Common myeloid progenitor, CD34-positive (primary cell): ENCODE measurements around the gene VSIG8.

Experiments used
- CTCF ChIA-PET: fragments of 350-600 bp; sonication (Branson Sonifier 250); formaldehyde crosslinking; loops from one replicate; lab custom pipeline; 2021; ENCODE audit warnings: antibody characterized with exemption; lab: Charles Lee
- POLR2A ChIA-PET: fragments of 350-600 bp; sonication (Branson Sonifier 250); formaldehyde crosslinking; loops from one replicate; lab custom pipeline; 2021; ENCODE audit warnings: antibody characterized with exemption; lab: Charles Lee
- DNase-seq, 3 donors: peaks; one replicate each; pipeline versions ENCODE4 v3.0.0 to v3.0.0-alpha.2; 2013
- H3K27ac ChIP-seq, 2 experiments: 1 replicate in 1 of 2; 2 replicates in 1 of 2; pipeline ENCODE4 v1.7.0; 2013; ENCODE audit warnings: inconsistent platforms in 2 of 2, low read length in 2 of 2, mild to moderate bottlenecking in 2 of 2, low read depth in 1 of 2, moderate library complexity in 1 of 2; ENCODE audit not compliant: severe bottlenecking in 2 of 2, insufficient read depth in 1 of 2, poor library complexity in 1 of 2
- H3K27me3 ChIP-seq, 5 experiments: replicated peaks in 2 of 5; 1 replicate in 3 of 5; 2 replicates in 2 of 5; pipeline versions ENCODE4 v1.6.1 to v1.7.0; 2013; ENCODE audit warnings: low read length in 4 of 5, mild to moderate bottlenecking in 2 of 5, moderate library complexity in 2 of 5, inconsistent platforms in 1 of 5; ENCODE audit not compliant: insufficient read depth in 5 of 5, control insufficient read depth in 4 of 5
- H3K36me3 ChIP-seq, 4 experiments: 1 replicate in 2 of 4; 2 replicates in 2 of 4; pipeline versions ENCODE4 v1.6.1 to v1.7.0; 2013; ENCODE audit warnings: low read length in 3 of 4, control low read depth in 1 of 4, mild to moderate bottlenecking in 1 of 4; ENCODE audit not compliant: control insufficient read depth in 4 of 4, insufficient read depth in 4 of 4
- H3K4me1 ChIP-seq, 4 experiments: 1 replicate in 3 of 4; 2 replicates in 1 of 4; pipeline versions ENCODE4 v1.6.1 to v1.7.1; 2013; ENCODE audit warnings: low read length in 3 of 4, mild to moderate bottlenecking in 3 of 4, control low read depth in 1 of 4, inconsistent platforms in 1 of 4, moderate library complexity in 1 of 4; ENCODE audit not compliant: control insufficient read depth in 4 of 4, insufficient read depth in 4 of 4; ENCODE audit errors: control extremely low read depth in 1 of 4
- H3K4me3 ChIP-seq, 7 experiments: 1 replicate in 4 of 7; 2 replicates in 3 of 7; pipeline versions ENCODE4 v1.5.1 to v1.7.0; 2013; ENCODE audit warnings: mild to moderate bottlenecking in 7 of 7, low read length in 6 of 7, moderate library complexity in 6 of 7, inconsistent platforms in 2 of 7, low read depth in 2 of 7, control low read depth in 1 of 7; ENCODE audit not compliant: insufficient read depth in 4 of 7, control insufficient read depth in 1 of 7; ENCODE audit errors: extremely low read depth in 1 of 7
- H3K9me3 ChIP-seq, 5 experiments: 1 replicate in 4 of 5; 2 replicates in 1 of 5; pipeline versions ENCODE4 v1.6.1 to v1.7.1; 2013; ENCODE audit warnings: low read length in 4 of 5, mild to moderate bottlenecking in 2 of 5, inconsistent platforms in 1 of 5, low read depth in 1 of 5, moderate library complexity in 1 of 5; ENCODE audit not compliant: control insufficient read depth in 4 of 5, insufficient read depth in 2 of 5; ENCODE audit errors: control extremely low read depth in 1 of 5
- WGBS: methylation state at CpG from one replicate; pipeline ENCODE4 v1.1.5; 2013; ENCODE audit not compliant: insufficient coverage; 5-methylcytosine and 5-hydroxymethylcytosine counted together

The VSIG8 gene

DNA sequence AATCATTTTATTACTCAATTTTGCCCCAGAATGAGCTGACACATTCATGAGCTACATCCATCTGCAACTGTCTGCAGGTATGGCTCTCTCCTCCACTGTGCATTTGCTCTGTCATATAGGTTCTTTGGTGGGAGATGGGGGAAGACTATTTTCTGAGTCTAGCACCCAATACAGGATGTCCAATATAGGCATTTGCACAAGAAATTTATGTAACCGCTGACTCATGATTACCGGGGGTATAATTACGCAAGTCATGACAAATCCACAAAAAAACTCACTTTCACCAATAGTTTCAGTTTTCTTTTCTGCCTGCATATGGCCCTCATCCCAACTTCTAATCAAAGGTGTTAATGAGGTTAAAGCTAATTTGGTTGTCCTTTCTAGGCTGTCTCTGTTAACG lies 17.5 kb upstream of the VSIG8 start:
- peak; percentile 71 to 89 (median 88) for DNase-seq

DNA sequence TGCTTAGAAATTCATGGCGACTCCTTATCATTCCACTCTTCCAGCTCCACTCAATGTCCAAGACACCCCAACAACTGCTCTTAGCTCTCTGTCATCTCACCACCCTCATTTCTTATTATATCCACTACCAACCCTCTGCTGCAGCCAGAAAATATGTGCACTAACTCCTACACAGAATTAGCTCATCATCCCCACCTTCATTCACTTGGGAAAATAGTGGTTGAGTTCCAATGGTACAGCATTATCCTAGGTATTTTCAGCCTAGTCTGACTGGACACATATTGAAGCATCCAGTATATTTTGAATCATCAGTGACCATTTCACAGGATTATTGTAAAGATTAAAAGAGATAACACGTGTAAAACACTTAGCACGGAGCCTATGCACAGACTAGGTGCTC lies 16.7 kb upstream of the VSIG8 start:
- Histone ChIP-seq H3K36me3 (no peaks in the 10 kb centered on the region), H3K4me1 (peaks cover 0 to 25% (median 13%) of the 10 kb centered on the region in 4 experiments), H3K27ac (no peak overlapping the region), H3K4me3 (no peak overlapping the region), H3K9me3 (no peaks in the 10 kb centered on the region), H3K27me3 (no peaks in the 10 kb centered on the region)
- DNase-seq = no peak
- ChIA-PET POLR2A (no interaction called here), CTCF (interaction anchor here (0.9 to 5.9 kb wide), 8 partner anchors 9 to 129 kb away, joined by 3 to 57 read pairs (median 4); no protein-coding TSS in a partner anchor)
- WGBS = 92% methylated on average over 1 of the region's 3 CpGs

More for the DNA sequence above, 17.5 kb upstream of the VSIG8 start:
- Histone ChIP-seq H3K27me3 (no peaks in the 10 kb centered on the region), H3K36me3 (no peaks in the 10 kb centered on the region), H3K4me1 (peaks cover 0 to 25% (median 13%) of the 10 kb centered on the region in 4 experiments), H3K9me3 (no peaks in the 10 kb centered on the region), H3K27ac (no peak overlapping the region), H3K4me3 (no peak overlapping the region)
- ChIA-PET POLR2A (no interaction called here), CTCF (interaction anchor here (1.0 to 5.9 kb wide), 10 partner anchors 10 to 124 kb away, joined by 3 to 57 read pairs (median 4); partner anchors contain the start of gene FCRL6)
- WGBS = 7% methylated on average over 3 of the region's 4 CpGs

DNA sequence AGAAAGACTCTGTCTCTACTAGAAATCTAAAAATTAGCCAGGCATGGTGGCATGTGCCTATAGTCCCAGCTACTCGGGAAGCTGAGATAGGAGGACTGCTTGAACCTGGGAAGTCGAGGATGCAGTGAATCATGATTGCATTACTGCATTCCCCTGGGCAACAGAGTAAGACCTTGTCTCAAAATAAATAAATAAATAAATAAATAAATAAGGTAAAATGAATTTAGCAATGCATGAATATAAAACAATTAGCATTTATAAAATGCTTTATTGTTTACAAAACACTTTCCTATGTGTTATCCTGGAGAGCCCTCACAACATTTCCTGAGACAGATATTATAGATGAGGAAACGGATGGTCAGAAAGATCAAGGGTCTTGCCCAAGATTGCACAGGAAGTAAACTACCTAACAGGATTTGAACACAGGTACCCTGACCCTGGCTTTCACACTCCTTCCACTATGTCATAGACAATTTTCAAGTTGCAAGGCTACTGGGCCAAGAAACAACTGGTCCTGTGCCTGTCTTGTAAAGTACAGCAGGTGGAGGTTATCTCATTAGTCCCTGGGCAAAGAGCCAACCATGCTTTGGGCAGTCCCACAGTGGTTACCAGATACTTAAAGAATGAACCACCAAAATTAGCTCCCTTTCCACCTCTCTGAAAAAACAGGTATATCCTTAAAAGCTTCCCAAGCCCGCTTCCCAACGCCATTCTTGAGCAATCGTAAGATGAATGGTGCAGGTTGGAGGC lies 15.4 kb upstream of the VSIG8 start:
- ChIA-PET POLR2A (interaction anchor here (0.8 kb wide), 1 partner anchor 12 kb away, joined by 3 read pairs; no protein-coding TSS in a partner anchor), CTCF (interaction anchor here (5.2 to 5.9 kb wide), 2 partner anchors 14 to 79 kb away, joined by 27 to 57 read pairs; no protein-coding TSS in a partner anchor)
- Histone ChIP-seq H3K27me3 (no peaks in the 10 kb centered on the region), H3K36me3 (no peaks in the 10 kb centered on the region), H3K4me3 (no peak overlapping the region), H3K4me1 (peaks cover 0 to 25% (median 13%) of the 10 kb centered on the region in 4 experiments), H3K9me3 (no peaks in the 10 kb centered on the region), H3K27ac (no peak overlapping the region)
- no peak for DNase-seq
- WGBS = 100% methylated on average over 5 of the region's 6 CpGs

DNA sequence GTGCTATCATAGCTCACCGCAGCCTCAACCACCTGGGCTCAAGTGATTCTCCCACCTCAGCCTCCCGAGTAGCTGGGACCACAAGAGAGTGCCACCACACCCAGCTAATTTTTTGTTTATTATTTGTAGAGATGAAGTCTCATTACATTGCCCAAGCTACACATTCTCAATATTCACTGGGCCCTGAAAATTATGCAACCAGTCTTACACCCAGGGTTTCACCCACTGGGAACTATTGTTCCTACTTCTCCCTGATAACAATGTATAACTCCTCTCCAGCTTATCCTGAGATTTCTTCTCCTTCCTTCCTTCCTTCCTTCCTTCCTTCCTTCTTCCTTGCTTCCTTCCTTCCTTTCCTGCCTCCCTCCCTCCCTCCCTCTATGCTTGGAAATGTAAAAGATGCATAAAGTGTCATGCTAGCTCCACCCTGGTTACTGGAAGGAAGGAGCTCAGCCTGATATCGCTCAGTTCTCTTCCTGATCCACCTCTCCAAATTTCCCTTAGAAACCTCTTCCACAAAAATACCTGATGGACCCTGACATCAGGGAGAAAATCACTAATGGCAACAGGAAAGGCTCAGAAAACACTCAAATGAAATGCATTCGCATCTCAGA lies 11.2 kb upstream of the VSIG8 start:
- no peaks in the 10 kb centered on the region for H3K36me3 ChIP-seq
- DNase-seq = no peak
- no peak overlapping the region for H3K27ac ChIP-seq
- POLR2A ChIA-PET = interaction anchor here (0.6 kb wide), 1 partner anchor 18 kb away, joined by 3 read pairs; no protein-coding TSS in a partner anchor
- no peaks in the 10 kb centered on the region for H3K9me3 ChIP-seq
- WGBS = 83% methylated on average over 1 of the region's 4 CpGs
- H3K4me1 ChIP-seq = peaks cover 0 to 15% (median 8%) of the 10 kb centered on the region in 4 experiments
- no peak overlapping the region for H3K4me3 ChIP-seq
- no peaks in the 10 kb centered on the region for H3K27me3 ChIP-seq
- CTCF ChIA-PET = interaction anchor here (1.0 to 4.0 kb wide), 5 partner anchors 17 to 93 kb away, joined by 3 to 19 read pairs (median 7); partner anchors contain the start of gene DUSP23

DNA sequence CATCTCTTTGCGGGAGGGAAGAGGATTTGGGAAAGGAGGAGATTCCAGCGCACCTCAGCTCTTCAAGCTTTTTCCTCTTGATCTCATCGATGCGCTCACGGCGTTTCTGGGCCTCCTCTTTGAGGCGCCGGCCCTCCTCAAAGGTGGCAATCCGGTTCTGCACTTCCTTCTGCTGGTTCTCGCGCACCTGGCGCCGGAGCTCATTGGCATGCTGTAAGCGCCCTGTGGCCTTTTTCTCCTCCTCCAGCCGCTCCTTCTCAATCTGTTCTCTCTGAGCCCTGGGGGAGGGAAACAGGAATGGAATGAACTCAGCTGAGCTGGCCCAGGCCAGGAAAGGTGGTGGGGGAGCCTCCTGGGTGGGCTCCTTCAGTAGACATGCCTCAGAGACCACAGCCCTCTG lies 10.4 kb upstream of the VSIG8 start:
- no peak for DNase-seq
- ChIA-PET CTCF (interaction anchor here (0.5 to 4.0 kb wide), 7 partner anchors 16 to 451 kb away, joined by 3 to 19 read pairs (median 7); no protein-coding TSS in a partner anchor), POLR2A (interaction anchor here (0.6 kb wide), 1 partner anchor 18 kb away, joined by 3 read pairs; no protein-coding TSS in a partner anchor)
- H3K9me3 ChIP-seq = no peaks in the 10 kb centered on the region
- H3K27me3 ChIP-seq = no peaks in the 10 kb centered on the region
- peaks cover 0 to 16% (median 8%) of the 10 kb centered on the region in 4 experiments for H3K4me1 ChIP-seq
- WGBS = 98% methylated on average over 7 of the region's 15 CpGs
- H3K4me3 ChIP-seq = no peak overlapping the region
- H3K27ac ChIP-seq = no peak overlapping the region
- H3K36me3 ChIP-seq = no peaks in the 10 kb centered on the region

DNA sequence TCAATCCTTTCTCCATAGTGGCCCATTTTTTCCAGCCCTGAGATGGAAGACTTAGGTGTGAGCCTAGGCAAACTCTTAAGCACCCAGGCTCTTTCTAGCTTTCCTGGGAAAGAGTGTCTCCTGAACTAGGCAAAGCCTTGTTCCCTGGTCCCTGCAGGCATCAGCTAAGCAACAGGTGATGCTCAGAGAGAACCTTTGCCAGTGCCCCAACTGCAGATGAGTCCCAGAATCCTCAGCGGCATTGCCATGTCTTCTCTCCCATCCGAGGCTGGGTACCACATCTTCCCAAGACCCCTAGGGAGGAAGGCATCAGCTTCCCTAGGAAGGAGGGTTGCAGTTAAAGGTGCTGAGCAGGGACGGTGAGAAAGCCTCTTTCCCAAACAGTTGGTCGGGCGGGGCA lies 8.2 kb upstream of the VSIG8 start:
- WGBS = 100% methylated on average over 5 of the region's 5 CpGs
- no peaks in the 10 kb centered on the region for H3K9me3 ChIP-seq
- H3K4me1 ChIP-seq = peaks cover 0 to 16% (median 8%) of the 10 kb centered on the region in 4 experiments
- no peaks in the 10 kb centered on the region for H3K36me3 ChIP-seq
- ChIA-PET POLR2A (no interaction called here), CTCF (interaction anchor here (0.9 to 4.0 kb wide), 6 partner anchors 9 to 72 kb away, joined by 3 to 19 read pairs (median 5); no protein-coding TSS in a partner anchor)
- DNase-seq = no peak
- H3K27me3 ChIP-seq = no peaks in the 10 kb centered on the region
- H3K27ac ChIP-seq = no peak overlapping the region
- no peak overlapping the region for H3K4me3 ChIP-seq
